ENCODE results near the gene ZNF358.

- TF ChIP-seq CTCF (IDR thresholded peaks at IDR 0.05): no peak
- TF ChIP-seq EZH2 (IDR thresholded peaks at IDR 0.05): no peak
Measured at GRCh38 chr19:7492142-7492541, 23.8 kb upstream of the ZNF358 start.

All from neural progenitor cell (in vitro differentiated cells).